NCI-H187 treated with DMSO at 0.1 percent for 48 hours (cell line): ENCODE measurements around the gene SLC25A38.

Experiments
- DNase-seq: peaks from one replicate; lab custom pipeline; 2025; lab: John Stamatoyannopoulos, UW

Gene SLC25A38

GRCh38 chr3:39434574-39434973, 51.4 kb downstream of the SLC25A38 start:
- DNase-seq: no peak

- DNase-seq: no peak
Measured at GRCh38 chr3:39435006-39435748, 52.0 kb downstream of the SLC25A38 start.

GRCh38 chr3:39438880-39439279, 55.7 kb downstream of the SLC25A38 start:
- no peak for DNase-seq

- DNase-seq: no peak
Measured at GRCh38 chr3:39440316-39440715, 57.1 kb downstream of the SLC25A38 start.

GRCh38 chr3:39443530-39443929, 60.4 kb downstream of the SLC25A38 start:
- DNase-seq: no peak

GRCh38 chr3:39445927-39446326, 62.8 kb downstream of the SLC25A38 start:
- no peak for DNase-seq

GRCh38 chr3:39446444-39446843, 63.3 kb downstream of the SLC25A38 start:
- DNase-seq: no peak
